Measurements from ENCODE around the gene IL1R1. TPM values are rescaled to one million over a fixed set of nuclear protein-coding genes. Genes with fewer than 3 reads are reported as not detected.

The IL1R1 gene
- total RNA-seq, 1 experiment from 2014 or later: 23.5 TPM

GRCh38 chr2:102226171-102226570 is 83.6 kb downstream of the IL1R1 start:
- Histone ChIP-seq H3K4me1 (peaks cover 20% of the 10 kb centered on the region), H3K4me3 (ENCODE audit: low read depth, low read length) (no peak overlapping the region), H3K36me3 (ENCODE audit: control insufficient read depth, insufficient read depth, low read length) (no peaks in the 10 kb centered on the region), H3K27me3 (replicated peaks; ENCODE audit: control insufficient read depth, insufficient read depth, low read length) (no peaks in the 10 kb centered on the region), H3K9me3 (no peaks in the 10 kb centered on the region)
- DNase-seq: no peak
- H3K27me3 Mint-ChIP-seq (ENCODE audit: insufficient read depth, unreplicated experiment): no peaks in the 10 kb centered on the region
- peaks cover 16% of the 10 kb centered on the region for H3K9me3 Mint-ChIP-seq (ENCODE audit: unreplicated experiment)
- no peak overlapping the region for H3K4me3 Mint-ChIP-seq (ENCODE audit: unreplicated experiment)
- no peaks in the 10 kb centered on the region for H3K36me3 Mint-ChIP-seq (ENCODE audit: insufficient read depth, unreplicated experiment)
- no TSS peak for BruUV-seq (replicated peaks)
- H3K27ac Mint-ChIP-seq (ENCODE audit: unreplicated experiment): peak overlapping the region; percentile 7
- ChIA-PET CTCF (no interaction called here), POLR2A (no interaction called here)
- intact Hi-C loops (cut with micrococcal nuclease; ENCODE audit: unreplicated experiment): no loop called here
- TF ChIP-seq CTCF (IDR thresholded peaks at IDR 0.05; ENCODE audit: insufficient read depth in 1 of 2, low read depth in 1 of 2, low read length in 1 of 2, severe bottlenecking in 1 of 2, unreplicated experiment in 1 of 2): no peak
- H3K4me1 Mint-ChIP-seq (ENCODE audit: low read depth, unreplicated experiment): peaks cover 19% of the 10 kb centered on the region

- no peak for DNase-seq
- Histone ChIP-seq H3K27me3 (replicated peaks; ENCODE audit: control insufficient read depth, insufficient read depth, low read length) (no peaks in the 10 kb centered on the region), H3K4me1 (peaks cover 20% of the 10 kb centered on the region), H3K9me3 (no peaks in the 10 kb centered on the region), H3K4me3 (ENCODE audit: low read depth, low read length) (no peak overlapping the region), H3K36me3 (ENCODE audit: control insufficient read depth, insufficient read depth, low read length) (no peaks in the 10 kb centered on the region)
- intact Hi-C loops (cut with micrococcal nuclease; ENCODE audit: unreplicated experiment): no loop called here
- H3K4me3 Mint-ChIP-seq (ENCODE audit: unreplicated experiment): no peak overlapping the region
- no peaks in the 10 kb centered on the region for H3K36me3 Mint-ChIP-seq (ENCODE audit: insufficient read depth, unreplicated experiment)
- CTCF ChIA-PET: no interaction called here
- POLR2A ChIA-PET: no interaction called here
- TF ChIP-seq CTCF (IDR thresholded peaks at IDR 0.05; ENCODE audit: insufficient read depth in 1 of 2, low read depth in 1 of 2, low read length in 1 of 2, severe bottlenecking in 1 of 2, unreplicated experiment in 1 of 2): no peak
- H3K27ac Mint-ChIP-seq (ENCODE audit: unreplicated experiment): peak overlapping the region; percentile 7
- H3K27me3 Mint-ChIP-seq (ENCODE audit: insufficient read depth, unreplicated experiment): no peaks in the 10 kb centered on the region
- H3K9me3 Mint-ChIP-seq (ENCODE audit: unreplicated experiment): peaks cover 16% of the 10 kb centered on the region
- BruUV-seq (replicated peaks): no TSS peak
- H3K4me1 Mint-ChIP-seq (ENCODE audit: low read depth, unreplicated experiment): peaks cover 19% of the 10 kb centered on the region
Observed at GRCh38 chr2:102226612-102227391, 84.3 kb downstream of the IL1R1 start.

GRCh38 chr2:102229141-102229769 is 86.7 kb downstream of the IL1R1 start:
- Histone ChIP-seq H3K4me3 (ENCODE audit: low read depth, low read length) (no peak overlapping the region), H3K9me3 (no peaks in the 10 kb centered on the region; the same call in 1 of the 2 replicates), H3K27me3 (replicated peaks; ENCODE audit: control insufficient read depth, insufficient read depth, low read length) (no peaks in the 10 kb centered on the region), H3K36me3 (ENCODE audit: control insufficient read depth, insufficient read depth, low read length) (no peaks in the 10 kb centered on the region), H3K4me1 (peaks cover 20% of the 10 kb centered on the region)
- H3K4me3 Mint-ChIP-seq (ENCODE audit: unreplicated experiment): no peak overlapping the region
- TF ChIP-seq CTCF (IDR thresholded peaks at IDR 0.05; ENCODE audit: insufficient read depth in 1 of 2, low read depth in 1 of 2, low read length in 1 of 2, severe bottlenecking in 1 of 2, unreplicated experiment in 1 of 2): no peak
- ChIA-PET POLR2A (no interaction called here), CTCF (no interaction called here)
- no peaks in the 10 kb centered on the region for H3K36me3 Mint-ChIP-seq (ENCODE audit: insufficient read depth, unreplicated experiment)
- peaks cover 19% of the 10 kb centered on the region for H3K4me1 Mint-ChIP-seq (ENCODE audit: low read depth, unreplicated experiment)
- peaks cover 5% of the 10 kb centered on the region for H3K9me3 Mint-ChIP-seq (ENCODE audit: unreplicated experiment)
- no peak overlapping the region for H3K27ac Mint-ChIP-seq (ENCODE audit: unreplicated experiment)
- no TSS peak for BruUV-seq (replicated peaks)
- DNase-seq: no peak
- intact Hi-C loops (cut with micrococcal nuclease; ENCODE audit: unreplicated experiment): no loop called here
- H3K27me3 Mint-ChIP-seq (ENCODE audit: insufficient read depth, unreplicated experiment): no peaks in the 10 kb centered on the region

Other genes starting within 250 kb of the IL1R1 start
- 10.1 and 15.5 TPM in 2 replicates for gene IL1R2, start 150.8 kb upstream of the IL1R1 start, total RNA-seq (2022)
- gene IL1RL2, start 44.3 kb downstream of the IL1R1 start, total RNA-seq (2022): not detected in 2 replicates
- gene IL1RL1, start 168.8 kb downstream of the IL1R1 start, total RNA-seq (2022): not detected in 2 replicates
- gene IL18R1, start 213.1 kb downstream of the IL1R1 start, total RNA-seq (2022): not detected in 2 replicates